ENCODE measurements around the gene EVX2. TPM values are rescaled to one million over a fixed set of nuclear protein-coding genes. Genes with fewer than 3 reads are reported as not detected.

EVX2 gene
- polyA plus RNA-seq, 4 donors = not detected

DNA sequence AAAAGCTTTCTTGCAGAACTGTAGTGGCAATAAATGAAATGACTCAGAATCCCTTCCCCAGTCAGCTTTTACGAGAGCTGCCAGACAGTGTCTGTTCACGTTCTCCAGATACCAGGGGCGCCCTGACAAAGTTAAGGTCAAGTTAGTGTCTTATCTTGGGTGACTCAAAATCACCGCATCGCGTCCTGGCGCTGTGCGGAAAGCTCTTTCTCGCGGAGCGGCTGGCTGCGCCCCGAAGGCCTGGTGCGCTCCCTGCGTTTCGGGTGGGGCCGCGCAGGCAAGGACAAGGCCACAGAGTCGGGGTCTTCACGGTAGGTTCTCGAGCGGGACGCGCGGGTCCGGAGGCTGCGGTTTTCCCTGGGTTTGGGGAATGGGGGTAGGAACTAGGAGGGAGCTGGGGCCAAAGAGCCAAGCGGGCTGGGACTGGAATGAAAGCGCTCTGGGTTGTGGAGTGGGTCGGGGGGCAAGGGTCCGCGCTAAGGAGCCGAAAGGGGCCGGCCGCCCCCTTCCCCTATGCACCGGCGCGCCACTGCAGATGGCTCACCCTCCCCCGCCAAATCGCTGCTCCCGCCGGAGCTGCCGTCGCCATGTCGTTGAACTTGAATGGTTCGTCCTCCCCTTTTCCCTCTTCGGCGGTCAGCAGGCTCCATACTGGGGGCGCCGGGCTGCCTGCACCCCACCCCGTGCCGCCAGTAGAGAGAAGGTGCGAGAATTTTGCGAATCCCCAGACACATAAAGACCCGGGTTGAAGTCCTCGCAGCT is 20.7 kb upstream of the EVX2 start:
- WGBS, 3 donors = 4 to 14% (median 5%) methylated on average over 44 to 56 of the region's 56 CpGs
- Histone ChIP-seq H3K27ac (ENCODE audit: low read depth in 1 of 3, low read length in 2 of 3) (peak overlapping the region in 1 of 3 donors; percentile 63), H3K27me3 (ENCODE audit: control insufficient read depth in 3 of 3, insufficient read depth in 3 of 3, low read length in 3 of 3) (peaks cover 16 to 91% (median 72%) of the 10 kb centered on the region in 3 donors), H3K9me3 (ENCODE audit: control insufficient read depth in 2 of 2, insufficient read depth in 1 of 2, low read depth in 1 of 2, low read length in 1 of 2) (peaks cover 0 to 6% of the 10 kb centered on the region in 2 donors), H3K4me3 (ENCODE audit: low read depth in 1 of 3, low read length in 3 of 3) (peak overlapping the region in 2 of 3 donors; percentile 24 to 32), H3K36me3 (ENCODE audit: control insufficient read depth in 3 of 3, insufficient read depth in 2 of 3, low read depth in 1 of 3, low read length in 3 of 3) (no peaks in the 10 kb centered on the region), H3K4me1 (ENCODE audit: control insufficient read depth in 3 of 3, insufficient read depth in 2 of 3, low read depth in 1 of 3, low read length in 2 of 3) (no peaks in the 10 kb centered on the region)
- no peak for FAIRE-seq
- no peak for DNase-seq

DNA sequence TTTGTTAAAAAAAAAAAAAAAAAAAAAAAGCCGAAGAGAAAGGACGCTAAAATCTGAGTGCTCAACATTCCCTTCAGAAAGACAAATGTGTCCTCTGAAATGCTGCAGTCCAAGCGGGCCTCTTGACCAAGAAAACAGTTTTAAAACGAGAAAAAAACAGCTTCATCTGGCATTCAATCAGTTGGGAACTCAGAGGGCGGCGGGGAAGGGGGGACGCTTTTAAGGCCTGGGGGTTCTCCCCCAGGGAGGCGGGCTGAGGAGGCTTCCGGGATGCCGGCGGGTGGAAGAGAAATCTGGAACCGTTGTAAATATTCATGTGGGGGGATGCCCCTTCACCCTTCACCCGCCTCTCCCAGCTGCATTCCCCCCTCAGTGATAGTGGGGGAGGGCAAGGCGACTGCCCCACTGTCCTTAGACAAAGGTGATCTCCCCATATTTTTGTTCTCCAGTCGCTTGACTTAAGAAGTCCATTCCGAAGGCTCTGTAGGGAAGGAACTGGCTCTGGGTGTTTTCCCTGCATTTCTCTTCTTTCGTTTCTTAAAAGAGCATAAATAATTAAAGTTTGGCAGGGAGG is 20.1 kb upstream of the EVX2 start:
- Histone ChIP-seq H3K4me3 (ENCODE audit: low read depth in 1 of 3, low read length in 3 of 3) (peak overlapping the region in 1 of 3 donors; percentile 32), H3K36me3 (ENCODE audit: control insufficient read depth in 3 of 3, insufficient read depth in 2 of 3, low read depth in 1 of 3, low read length in 3 of 3) (no peaks in the 10 kb centered on the region), H3K27ac (ENCODE audit: low read depth in 1 of 3, low read length in 2 of 3) (peak overlapping the region in 1 of 3 donors; percentile 42), H3K27me3 (ENCODE audit: control insufficient read depth in 3 of 3, insufficient read depth in 3 of 3, low read length in 3 of 3) (peaks cover 16 to 91% (median 74%) of the 10 kb centered on the region in 3 donors), H3K9me3 (ENCODE audit: control insufficient read depth in 2 of 2, insufficient read depth in 1 of 2, low read depth in 1 of 2, low read length in 1 of 2) (peaks cover 0 to 6% of the 10 kb centered on the region in 2 donors), H3K4me1 (ENCODE audit: control insufficient read depth in 3 of 3, insufficient read depth in 2 of 3, low read depth in 1 of 3, low read length in 2 of 3) (no peaks in the 10 kb centered on the region)
- 6 to 12% (median 9%) methylated on average over 17 of the region's 17 CpGs for WGBS, 3 donors
- DNase-seq = no peak
- no peak for FAIRE-seq

DNA sequence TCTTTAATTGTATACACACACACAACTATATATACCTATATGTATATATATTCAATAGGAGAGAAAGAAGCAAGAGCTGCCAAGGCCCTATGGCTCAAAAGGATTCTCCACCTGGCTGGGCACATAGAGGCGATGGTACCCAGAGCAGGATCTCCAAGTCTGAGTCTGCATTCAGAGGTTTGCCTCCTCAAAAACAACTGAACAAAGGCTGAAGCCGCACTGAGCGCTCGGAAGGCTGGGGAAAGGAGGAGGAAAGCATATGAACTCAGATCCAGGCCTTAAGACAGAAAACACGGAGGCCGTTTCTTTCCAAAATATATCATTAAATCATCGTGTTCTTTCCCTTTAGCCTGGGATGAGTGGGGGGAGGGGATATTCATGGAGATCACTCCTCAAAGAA is 19.4 kb upstream of the EVX2 start:
- no peak overlapping the region for H3K27ac ChIP-seq (ENCODE audit: low read depth in 1 of 3, low read length in 2 of 3)
- no peak for FAIRE-seq
- WGBS, 3 donors = 20 to 33% (median 20%) methylated on average over 7 of the region's 7 CpGs

DNA sequence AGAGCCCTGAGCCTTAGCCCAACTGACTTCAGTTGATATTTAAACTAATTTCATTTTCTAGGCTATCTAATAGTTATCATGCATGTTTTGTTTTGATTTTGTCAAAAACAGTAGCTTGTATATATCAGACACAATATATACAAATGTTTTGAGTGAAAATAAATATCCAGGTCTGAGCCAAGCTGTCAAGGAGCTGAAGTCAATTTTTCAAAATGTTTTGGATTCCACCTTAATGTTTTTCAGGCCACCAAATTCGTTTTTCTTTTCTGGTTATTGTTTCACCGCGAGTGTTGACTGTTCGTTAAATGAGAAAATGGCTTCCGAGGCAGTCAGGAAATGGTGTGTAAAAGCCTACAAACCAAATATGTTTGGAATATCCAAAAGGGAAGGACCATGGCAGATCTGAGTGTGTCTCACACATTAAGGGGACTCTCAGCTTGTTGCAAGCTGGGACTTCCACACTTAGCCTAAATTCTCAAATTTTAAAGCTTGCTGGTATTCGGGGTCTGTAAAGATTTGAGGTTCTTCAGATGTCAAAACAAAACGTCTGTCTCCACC is 18.6 kb upstream of the EVX2 start:
- 15 to 17% (median 16%) methylated on average over 7 of the region's 7 CpGs for WGBS, 3 donors
- Histone ChIP-seq H3K27ac (ENCODE audit: low read depth in 1 of 3, low read length in 2 of 3) (no peak overlapping the region), H3K4me3 (ENCODE audit: low read depth in 1 of 3, low read length in 3 of 3) (no peak overlapping the region), H3K9me3 (ENCODE audit: control insufficient read depth in 2 of 2, insufficient read depth in 1 of 2, low read depth in 1 of 2, low read length in 1 of 2) (peaks cover 0 to 6% of the 10 kb centered on the region in 2 donors), H3K4me1 (ENCODE audit: control insufficient read depth in 3 of 3, insufficient read depth in 2 of 3, low read depth in 1 of 3, low read length in 2 of 3) (peaks cover 0 to 1% (median 0%) of the 10 kb centered on the region in 3 donors), H3K27me3 (ENCODE audit: control insufficient read depth in 3 of 3, insufficient read depth in 3 of 3, low read length in 3 of 3) (peaks cover 12 to 98% (median 85%) of the 10 kb centered on the region in 3 donors), H3K36me3 (ENCODE audit: control insufficient read depth in 3 of 3, insufficient read depth in 2 of 3, low read depth in 1 of 3, low read length in 3 of 3) (no peaks in the 10 kb centered on the region)
- no peak for FAIRE-seq
- DNase-seq = no peak

More for the DNA sequence above, 19.4 kb upstream of the EVX2 start:
- H3K27me3 ChIP-seq (ENCODE audit: control insufficient read depth in 3 of 3, insufficient read depth in 3 of 3, low read length in 3 of 3) = peaks cover 16 to 92% (median 77%) of the 10 kb centered on the region in 3 donors
- no peak overlapping the region for H3K4me3 ChIP-seq (ENCODE audit: low read depth in 1 of 3, low read length in 3 of 3)
- H3K36me3 ChIP-seq (ENCODE audit: control insufficient read depth in 3 of 3, insufficient read depth in 2 of 3, low read depth in 1 of 3, low read length in 3 of 3) = no peaks in the 10 kb centered on the region
- peaks cover 0 to 6% of the 10 kb centered on the region in 2 donors for H3K9me3 ChIP-seq (ENCODE audit: control insufficient read depth in 2 of 2, insufficient read depth in 1 of 2, low read depth in 1 of 2, low read length in 1 of 2)
- no peaks in the 10 kb centered on the region for H3K4me1 ChIP-seq (ENCODE audit: control insufficient read depth in 3 of 3, insufficient read depth in 2 of 3, low read depth in 1 of 3, low read length in 2 of 3)
- DNase-seq = no peak

DNA sequence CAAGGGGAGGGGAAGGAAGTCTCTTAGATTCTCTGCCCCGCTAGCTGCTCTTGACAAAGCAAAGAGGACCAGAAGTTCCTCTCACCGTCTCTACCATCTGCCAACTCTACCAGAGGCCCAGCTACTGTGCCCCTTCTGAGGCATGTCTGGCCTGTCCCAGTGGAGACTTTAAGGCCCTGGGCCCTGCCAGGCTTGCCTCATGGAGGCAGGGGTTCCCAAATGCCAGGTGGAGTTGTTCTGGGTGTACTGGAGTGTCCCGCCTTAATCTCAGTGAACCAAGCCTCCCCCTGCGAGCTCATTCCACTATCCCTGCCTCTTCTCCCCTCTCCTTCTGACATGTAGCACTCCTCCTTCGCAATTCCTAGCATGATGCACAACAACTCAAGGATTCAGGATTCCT is 18.1 kb upstream of the EVX2 start:
- H3K27ac ChIP-seq (ENCODE audit: low read depth in 1 of 3, low read length in 2 of 3) = no peak overlapping the region
- WGBS, 3 donors = 22 to 33% (median 28%) methylated on average over 5 of the region's 5 CpGs
- H3K36me3 ChIP-seq (ENCODE audit: control insufficient read depth in 3 of 3, insufficient read depth in 2 of 3, low read depth in 1 of 3, low read length in 3 of 3) = no peaks in the 10 kb centered on the region
- peaks cover 8 to 99% (median 85%) of the 10 kb centered on the region in 3 donors for H3K27me3 ChIP-seq (ENCODE audit: control insufficient read depth in 3 of 3, insufficient read depth in 3 of 3, low read length in 3 of 3)
- peaks cover 0 to 7% (median 3%) of the 10 kb centered on the region in 3 donors for H3K4me1 ChIP-seq (ENCODE audit: control insufficient read depth in 3 of 3, insufficient read depth in 2 of 3, low read depth in 1 of 3, low read length in 2 of 3)
- FAIRE-seq = no peak
- no peak overlapping the region for H3K4me3 ChIP-seq (ENCODE audit: low read depth in 1 of 3, low read length in 3 of 3)
- H3K9me3 ChIP-seq (ENCODE audit: control insufficient read depth in 2 of 2, insufficient read depth in 1 of 2, low read depth in 1 of 2, low read length in 1 of 2) = peaks cover 0 to 6% of the 10 kb centered on the region in 2 donors
- no peak for DNase-seq

DNA sequence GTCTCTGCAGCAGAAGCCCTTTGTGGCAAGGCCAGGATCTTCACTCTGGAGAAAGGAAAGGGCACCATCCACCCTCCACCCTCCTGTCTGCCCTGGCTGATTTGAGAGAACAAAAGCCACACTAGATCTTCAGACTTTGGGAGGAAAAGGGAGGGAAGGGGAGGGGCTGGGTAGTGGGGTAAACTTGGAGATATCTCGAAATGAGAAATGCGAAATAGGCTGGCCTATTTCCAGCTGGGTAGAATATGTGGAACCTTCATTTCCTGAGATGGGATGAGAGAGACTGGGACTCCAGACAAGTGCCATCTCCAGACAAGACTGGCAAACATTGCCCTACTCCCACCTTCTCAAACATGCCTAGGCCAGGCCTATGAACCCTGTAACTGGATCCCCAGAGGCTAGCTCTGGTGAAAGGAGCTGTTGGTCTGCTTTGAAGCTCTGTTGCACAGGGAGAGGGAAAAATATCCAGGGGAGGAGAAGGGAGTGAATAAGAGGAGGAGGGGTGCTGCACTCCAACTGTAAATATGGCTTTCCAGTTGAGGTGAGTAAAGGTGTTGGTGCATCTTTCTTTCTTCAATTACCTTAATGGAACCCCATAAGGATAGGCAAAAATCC is 17.6 kb upstream of the EVX2 start:
- DNase-seq = no peak
- peaks cover 8 to 100% (median 89%) of the 10 kb centered on the region in 3 donors for H3K27me3 ChIP-seq (ENCODE audit: control insufficient read depth in 3 of 3, insufficient read depth in 3 of 3, low read length in 3 of 3)
- peaks cover 0 to 6% of the 10 kb centered on the region in 2 donors for H3K9me3 ChIP-seq (ENCODE audit: control insufficient read depth in 2 of 2, insufficient read depth in 1 of 2, low read depth in 1 of 2, low read length in 1 of 2)
- 10 to 22% (median 16%) methylated on average over 2 of the region's 2 CpGs for WGBS, 3 donors
- H3K36me3 ChIP-seq (ENCODE audit: control insufficient read depth in 3 of 3, insufficient read depth in 2 of 3, low read depth in 1 of 3, low read length in 3 of 3) = no peaks in the 10 kb centered on the region
- H3K4me1 ChIP-seq (ENCODE audit: control insufficient read depth in 3 of 3, insufficient read depth in 2 of 3, low read depth in 1 of 3, low read length in 2 of 3) = peaks cover 0 to 9% (median 3%) of the 10 kb centered on the region in 3 donors
- no peak for FAIRE-seq
- H3K27ac ChIP-seq (ENCODE audit: low read depth in 1 of 3, low read length in 2 of 3) = no peak overlapping the region
- no peak overlapping the region for H3K4me3 ChIP-seq (ENCODE audit: low read depth in 1 of 3, low read length in 3 of 3)

DNA sequence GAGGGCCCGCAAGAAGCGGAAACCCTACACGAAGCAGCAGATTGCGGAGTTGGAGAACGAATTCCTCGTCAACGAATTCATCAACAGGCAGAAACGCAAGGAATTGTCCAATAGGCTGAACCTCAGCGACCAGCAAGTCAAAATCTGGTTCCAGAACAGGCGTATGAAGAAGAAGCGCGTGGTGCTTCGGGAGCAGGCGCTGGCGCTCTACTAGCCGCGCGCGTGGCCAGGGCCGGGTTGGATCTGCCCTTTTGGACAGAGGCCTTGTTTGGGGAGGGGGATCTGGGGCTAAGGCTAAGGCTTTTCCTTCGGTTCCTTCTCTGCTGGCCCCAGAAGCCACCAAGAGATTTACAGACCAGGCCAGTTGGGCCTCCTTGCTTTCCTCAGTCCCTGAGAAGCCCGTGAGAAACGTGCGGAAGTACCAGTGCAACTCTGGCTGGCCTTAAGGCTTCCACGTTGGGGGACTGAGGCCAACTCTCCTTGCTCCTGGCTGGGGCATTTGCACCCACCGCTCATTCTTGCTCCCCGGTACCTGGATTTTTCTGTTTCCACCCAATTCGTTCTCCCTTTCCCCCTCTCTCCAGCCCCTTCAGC is 16.9 kb upstream of the EVX2 start:
- Histone ChIP-seq H3K27ac (ENCODE audit: low read depth in 1 of 3, low read length in 2 of 3) (no peak overlapping the region), H3K4me1 (ENCODE audit: control insufficient read depth in 3 of 3, insufficient read depth in 2 of 3, low read depth in 1 of 3, low read length in 2 of 3) (peaks cover 0 to 9% (median 3%) of the 10 kb centered on the region in 3 donors), H3K9me3 (ENCODE audit: control insufficient read depth in 2 of 2, insufficient read depth in 1 of 2, low read depth in 1 of 2, low read length in 1 of 2) (peaks cover 0 to 6% of the 10 kb centered on the region in 2 donors), H3K4me3 (ENCODE audit: low read depth in 1 of 3, low read length in 3 of 3) (no peak overlapping the region), H3K36me3 (ENCODE audit: control insufficient read depth in 3 of 3, insufficient read depth in 2 of 3, low read depth in 1 of 3, low read length in 3 of 3) (no peaks in the 10 kb centered on the region), H3K27me3 (ENCODE audit: control insufficient read depth in 3 of 3, insufficient read depth in 3 of 3, low read length in 3 of 3) (peaks cover 8 to 100% (median 86%) of the 10 kb centered on the region in 3 donors)
- FAIRE-seq = no peak
- WGBS, 3 donors = 10 to 28% (median 19%) methylated on average over 28 of the region's 28 CpGs
- no peak for DNase-seq

Data from small intestine (tissue), 7 donors.